GM18526 (cell line): ENCODE results near the gene VIPR2.

Experiments
- POLR2A ChIP-seq: IDR thresholded peaks from 3 replicates; pipeline ENCODE4 v1.6.1; 2011; ENCODE audit not compliant: insufficient read length; ENCODE audit errors: extremely low read depth

VIPR2 gene

GRCh38 chr7:159027789-159028507 lies 116.7 kb downstream of the VIPR2 start:
- no peak for TF ChIP-seq POLR2A

GRCh38 chr7:159027056-159027788 lies 117.4 kb downstream of the VIPR2 start:
- no peak for TF ChIP-seq POLR2A

- no peak for TF ChIP-seq POLR2A
Measured at GRCh38 chr7:159026271-159027055, 118.2 kb downstream of the VIPR2 start.

GRCh38 chr7:159025161-159025779 lies 119.4 kb downstream of the VIPR2 start:
- TF ChIP-seq POLR2A: no peak

GRCh38 chr7:159024280-159024951 lies 120.3 kb downstream of the VIPR2 start:
- no peak for TF ChIP-seq POLR2A

- no peak for TF ChIP-seq POLR2A
Measured at GRCh38 chr7:159023746-159024145, 120.9 kb downstream of the VIPR2 start.

GRCh38 chr7:159023206-159023605 lies 121.5 kb downstream of the VIPR2 start:
- TF ChIP-seq POLR2A: no peak

- TF ChIP-seq POLR2A: no peak
Measured at GRCh38 chr7:159022238-159022993, 122.3 kb downstream of the VIPR2 start.

GRCh38 chr7:159020987-159021386 lies 123.7 kb downstream of the VIPR2 start:
- TF ChIP-seq POLR2A: no peak

- no peak for TF ChIP-seq POLR2A
Measured at GRCh38 chr7:159019111-159019510, 125.6 kb downstream of the VIPR2 start.

- no peak for TF ChIP-seq POLR2A
Measured at GRCh38 chr7:159017741-159018140, 126.9 kb downstream of the VIPR2 start.

- no peak for TF ChIP-seq POLR2A
Measured at GRCh38 chr7:159017210-159017609, 127.5 kb downstream of the VIPR2 start.

- no peak for TF ChIP-seq POLR2A
Measured at GRCh38 chr7:159016591-159016990, 128.1 kb downstream of the VIPR2 start.
